Activated CD4-positive, CD25-positive, alpha-beta regulatory T cell treated with anti-CD3 and anti-CD28 coated beads, Interleukin-2, amount 50 U/mL, for 16 hours (primary cell): ENCODE results near the gene MSMP.

ENCODE experiments used
- DNase-seq: peaks from one replicate; pipeline ENCODE4 v3.0.0-alpha.2; 2020; ENCODE audit warnings: low read depth, low spot score

Gene MSMP

GRCh38 chr9:35723426-35723825 lies 30.6 kb downstream of the MSMP start:
- DNase-seq: no peak

GRCh38 chr9:35719546-35719945 lies 34.5 kb downstream of the MSMP start:
- DNase-seq: no peak

- DNase-seq: no peak
Measured at GRCh38 chr9:35718721-35719511, 35.2 kb downstream of the MSMP start.

GRCh38 chr9:35717132-35717870 lies 36.8 kb downstream of the MSMP start:
- no peak for DNase-seq

- DNase-seq: no peak
Measured at GRCh38 chr9:35716230-35716629, 37.8 kb downstream of the MSMP start.

GRCh38 chr9:35714579-35715252 lies 39.4 kb downstream of the MSMP start:
- DNase-seq: no peak

- no peak for DNase-seq
Measured at GRCh38 chr9:35714123-35714522, 40.0 kb downstream of the MSMP start.

- DNase-seq: no peak
Measured at GRCh38 chr9:35713578-35713977, 40.5 kb downstream of the MSMP start.

- DNase-seq: no peak
Measured at GRCh38 chr9:35712762-35713400, 41.2 kb downstream of the MSMP start.

- no peak for DNase-seq
Measured at GRCh38 chr9:35711501-35712428, 42.3 kb downstream of the MSMP start.

- no peak for DNase-seq
Measured at GRCh38 chr9:35710818-35711500, 43.1 kb downstream of the MSMP start.

- DNase-seq: no peak
Measured at GRCh38 chr9:35708146-35708545, 45.9 kb downstream of the MSMP start.

- DNase-seq: no peak
Measured at GRCh38 chr9:35706951-35707350, 47.1 kb downstream of the MSMP start.

GRCh38 chr9:35705836-35706430 lies 48.1 kb downstream of the MSMP start:
- DNase-seq: no peak

- no peak for DNase-seq
Measured at GRCh38 chr9:35705372-35705771, 48.7 kb downstream of the MSMP start.

- no peak for DNase-seq
Measured at GRCh38 chr9:35703906-35704672, 50.0 kb downstream of the MSMP start.
